Stimulated activated CD8-positive, alpha-beta memory T cell treated with anti-CD3 and anti-CD28 coated beads, Interleukin-2, amount 100 ng/mL, for 48 hours (primary cell): Measurements from ENCODE around the gene APBB2.
"Not testable (repeated sequence)": the region's sequence is repeated elsewhere in the genome, so short reads cannot be mapped to it uniquely, and the experiment has no call there.

Experiments
- DNase-seq, 2 donors: peaks; one replicate each; pipeline ENCODE4 v3.0.0-alpha.2; 2020; ENCODE audit warnings: low read depth in 2 of 2

APBB2 gene

DNA sequence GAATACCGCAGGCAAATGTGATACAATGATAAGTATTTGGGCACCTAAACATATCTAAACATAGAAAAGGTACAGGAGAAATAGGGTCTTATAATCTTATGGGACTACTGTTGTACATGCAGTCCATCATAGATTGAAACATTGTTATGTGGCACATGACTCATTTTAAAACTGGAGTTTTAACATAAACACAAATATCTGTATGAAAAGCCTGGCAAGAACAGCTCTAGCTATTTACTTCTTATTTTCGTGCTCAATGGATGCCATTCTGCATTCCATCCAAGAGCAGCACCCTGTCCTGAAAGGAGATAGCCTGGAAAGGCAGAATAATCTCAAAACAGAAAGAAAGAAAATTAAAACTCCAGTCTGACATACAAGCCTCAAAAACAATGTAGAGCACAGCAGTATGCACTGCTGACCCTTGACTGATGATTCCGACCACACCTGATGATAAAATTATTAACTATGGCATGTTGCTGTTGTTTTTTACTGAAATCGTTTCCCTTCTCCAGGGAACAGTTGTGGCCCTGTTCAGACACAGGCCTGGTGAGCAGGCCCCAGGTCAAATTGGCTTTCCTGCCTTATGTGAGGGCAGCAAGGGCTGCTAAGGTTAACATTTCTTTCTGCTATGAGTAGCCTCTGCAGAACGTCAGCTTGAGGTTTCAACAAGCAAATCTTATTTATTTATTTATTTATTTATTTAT, 152.7 kb downstream of the APBB2 start:
- DNase-seq = no peak

GRCh38 chr4:41060352-41061334, 153.7 kb downstream of the APBB2 start:
- no peak for DNase-seq

- DNase-seq = not testable (repeated sequence)
Measured at GRCh38 chr4:41059411-41059810, 154.9 kb downstream of the APBB2 start.

GRCh38 chr4:41058426-41058825, 155.9 kb downstream of the APBB2 start:
- no peak for DNase-seq

DNA sequence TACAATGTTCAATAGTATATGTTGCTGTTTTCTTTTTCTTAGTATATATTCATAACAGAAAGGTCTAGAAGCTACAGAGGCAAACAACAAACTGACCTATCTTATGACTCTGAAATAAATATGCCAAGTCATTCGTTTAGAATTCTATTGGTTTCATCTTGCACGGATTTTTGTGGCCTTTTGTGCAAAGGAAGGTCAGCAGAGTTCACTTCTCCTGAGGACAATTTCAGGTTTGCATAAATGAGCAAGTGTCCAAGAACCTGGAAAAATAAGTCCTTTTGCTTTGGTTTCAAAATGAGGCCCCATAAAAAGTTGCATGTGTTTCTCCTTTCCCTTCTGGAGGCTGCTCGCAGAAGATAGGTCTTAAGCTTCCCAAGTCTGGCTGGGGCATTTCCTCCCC, 156.9 kb downstream of the APBB2 start:
- DNase-seq = no peak

- DNase-seq = no peak
Measured at GRCh38 chr4:41052287-41052686, 162.1 kb downstream of the APBB2 start.

DNA sequence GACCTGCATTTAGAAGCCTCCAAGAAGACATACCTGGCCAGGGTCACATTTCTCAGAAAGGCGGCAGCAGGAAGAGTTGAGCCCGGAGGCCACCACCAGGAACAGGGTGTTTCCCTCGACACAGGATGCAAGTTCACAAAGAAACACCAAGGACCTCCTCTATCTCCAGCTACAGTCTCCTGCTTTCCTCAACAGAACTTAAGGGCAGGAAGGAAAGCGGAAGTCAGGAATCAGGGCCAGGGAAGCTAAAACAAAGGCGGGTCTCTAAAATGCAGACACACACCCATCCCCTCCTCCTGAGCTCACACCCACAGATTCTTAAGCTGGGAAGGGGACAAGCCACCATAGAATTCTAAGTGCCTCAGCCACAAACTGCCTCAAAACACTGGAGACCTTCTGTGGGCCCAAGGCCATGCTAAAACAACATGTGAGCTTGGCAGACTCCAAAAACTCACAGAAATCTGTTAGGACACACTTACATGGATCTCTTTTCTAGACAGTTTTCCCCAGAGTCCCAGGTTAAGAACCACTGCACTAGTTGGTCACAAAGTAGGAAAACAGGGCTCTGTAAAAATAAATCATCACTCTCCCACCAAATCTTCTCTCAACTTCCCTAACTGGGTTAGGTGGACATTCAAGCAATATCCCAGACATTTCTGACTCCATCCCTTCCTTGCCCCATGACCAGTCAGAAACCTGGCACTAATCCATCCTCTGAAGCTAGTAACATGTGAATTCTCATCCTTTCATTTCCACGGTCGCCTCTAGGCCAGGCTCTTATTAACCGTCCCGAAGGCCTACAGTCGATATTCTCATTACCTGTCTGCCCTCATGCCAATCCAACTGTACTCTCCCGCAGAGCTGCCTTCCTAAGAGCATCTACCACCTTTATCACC, 163.2 kb downstream of the APBB2 start:
- no peak for DNase-seq

GRCh38 chr4:41050116-41050515, 164.2 kb downstream of the APBB2 start:
- DNase-seq = no peak

DNA sequence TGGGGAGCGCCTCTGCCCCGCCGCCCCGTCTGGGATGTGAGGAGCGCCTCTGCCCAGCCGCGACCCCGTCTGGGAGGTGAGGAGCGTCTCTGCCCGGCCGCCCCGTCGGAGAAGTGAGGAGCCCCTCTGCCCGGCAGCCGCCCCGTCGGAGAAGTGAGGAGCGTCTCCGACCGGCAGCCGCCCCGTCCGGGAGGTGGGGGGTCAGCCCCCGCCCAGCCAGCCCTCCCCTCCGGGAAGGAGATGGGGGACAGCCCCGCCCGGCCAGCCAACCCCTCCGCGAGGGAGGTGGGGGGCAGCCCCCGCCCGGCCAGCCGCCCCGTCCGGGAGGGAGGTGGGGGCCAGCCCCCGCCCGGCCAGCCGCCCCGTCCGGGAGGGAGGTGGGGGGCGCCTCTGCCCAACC, 165.2 kb downstream of the APBB2 start:
- DNase-seq = not testable (repeated sequence)

- DNase-seq = no peak
Measured at GRCh38 chr4:41044791-41045190, 169.6 kb downstream of the APBB2 start.

- no peak for DNase-seq
Measured at GRCh38 chr4:41044165-41044564, 170.2 kb downstream of the APBB2 start.

DNA sequence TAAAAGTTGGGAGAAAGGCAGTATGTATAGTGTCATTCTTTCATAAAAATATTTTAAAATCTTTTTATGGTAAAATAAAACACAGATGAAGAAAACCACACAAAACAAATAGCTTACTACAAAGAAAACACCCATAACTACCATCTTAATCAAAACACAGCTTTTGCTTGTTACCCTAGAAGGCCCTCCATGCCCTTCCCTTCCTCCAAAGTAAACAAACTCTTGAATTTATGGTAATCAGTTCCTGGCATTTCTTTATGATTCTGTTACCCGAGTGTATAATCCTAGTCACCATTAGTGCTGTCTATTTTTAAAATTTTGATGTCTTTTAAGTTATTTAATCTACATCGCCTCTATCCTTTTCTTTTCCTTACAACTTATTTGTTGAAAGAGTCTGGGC, 170.9 kb downstream of the APBB2 start:
- DNase-seq = no peak

- no peak for DNase-seq
Measured at GRCh38 chr4:41041551-41041950, 172.8 kb downstream of the APBB2 start.

DNA sequence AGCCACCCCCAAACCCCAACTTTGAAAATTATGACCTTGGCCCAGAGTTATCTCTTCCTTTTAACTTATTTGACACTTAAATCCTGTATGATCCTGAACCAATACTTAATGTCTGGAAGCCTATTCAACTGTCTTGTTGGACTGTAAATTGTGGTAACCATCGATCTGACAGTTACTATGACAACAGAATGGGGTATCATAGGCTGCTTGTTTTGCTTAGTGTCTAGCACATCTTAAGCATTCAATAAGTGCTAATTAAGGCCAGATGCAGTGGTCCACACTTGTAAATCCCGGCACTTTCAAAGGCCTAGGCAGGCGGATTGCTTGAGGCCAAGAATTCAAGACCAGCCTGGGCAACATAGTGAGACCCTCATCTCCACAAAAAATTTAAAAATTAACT, 175.0 kb downstream of the APBB2 start:
- DNase-seq = no peak

GRCh38 chr4:41038304-41038703, 176.0 kb downstream of the APBB2 start:
- DNase-seq = no peak

DNA sequence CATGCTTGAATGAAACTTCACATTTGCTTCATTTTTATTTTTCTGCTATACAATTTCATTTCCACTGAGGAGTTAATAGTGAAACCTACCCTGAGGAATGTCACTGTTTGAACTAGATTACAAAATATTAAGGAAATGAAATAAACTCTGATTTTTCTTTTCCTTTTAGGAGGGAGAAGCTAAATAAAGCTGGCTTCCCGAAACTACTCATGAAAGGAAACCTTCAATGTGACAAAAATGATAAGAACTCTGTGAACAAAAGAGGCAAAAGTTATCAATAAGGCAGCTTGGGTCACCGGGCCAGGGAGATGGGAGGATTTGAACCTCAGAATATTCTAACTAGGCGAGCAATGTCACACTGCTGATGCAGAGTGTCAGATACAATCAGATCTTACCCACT, 185.2 kb downstream of the APBB2 start:
- no peak for DNase-seq

GRCh38 chr4:41028392-41029076, 185.8 kb downstream of the APBB2 start:
- no peak for DNase-seq

DNA sequence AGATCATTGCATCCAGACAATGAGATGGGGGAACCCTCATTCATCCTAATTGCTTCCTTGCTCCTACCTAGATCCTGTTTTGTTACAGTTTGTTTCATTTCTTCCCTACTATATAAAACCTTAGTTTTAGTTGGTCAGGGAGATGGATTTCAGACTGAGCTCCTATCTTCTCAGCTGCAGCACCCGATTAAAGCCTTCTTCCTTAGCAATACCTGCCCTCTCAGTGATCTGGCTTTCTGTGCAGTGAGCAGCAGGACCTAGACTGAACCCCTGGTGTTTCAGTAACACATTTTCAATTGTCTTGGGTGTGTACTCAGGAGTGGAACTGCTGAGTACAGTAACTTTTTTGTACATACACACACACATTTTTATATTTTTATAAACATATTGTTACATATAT, 187.4 kb downstream of the APBB2 start:
- no peak for DNase-seq

DNA sequence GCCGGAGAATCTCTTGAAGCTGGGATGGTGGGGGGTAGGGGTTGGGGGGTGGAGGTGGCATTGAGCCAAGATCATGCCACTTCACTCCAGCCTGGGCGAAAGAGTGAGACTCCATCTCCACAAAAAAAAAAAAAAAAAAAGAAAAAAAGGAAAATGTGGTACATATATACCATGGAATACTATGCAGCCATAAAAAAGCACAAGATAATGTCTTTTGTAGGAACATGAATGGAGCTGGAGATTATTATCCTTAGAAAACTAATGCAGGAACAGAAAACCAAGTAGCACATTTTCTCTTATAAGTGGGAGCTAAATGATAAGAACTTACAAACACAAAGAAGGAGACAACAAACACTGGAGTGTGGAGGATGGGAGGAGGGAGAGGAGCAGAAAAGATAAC, 188.5 kb downstream of the APBB2 start:
- no peak for DNase-seq

- DNase-seq = no peak
Measured at GRCh38 chr4:41024556-41025491, 189.5 kb downstream of the APBB2 start.
